GM12864 (cell line): ENCODE results near the gene GPC5.

ENCODE experiments used
- DNase-seq: peaks from one replicate; pipeline ENCODE4 v3.0.0-alpha.2; 2011; ENCODE audit warnings: low read depth
- H3K4me3 ChIP-seq: 2 replicates; pipeline ENCODE4 v1.5.1; 2011; ENCODE audit warnings: mild to moderate bottlenecking, low read depth, low read length, control low read depth
- TF ChIP-seq, protein P1 (sequence below): IDR thresholded peaks from 2 replicates; pipeline ENCODE4 v1.5.1; 2011; ENCODE audit warnings: low read depth, mild to moderate bottlenecking, moderate library complexity, low read length, control low read depth, inconsistent platforms; ENCODE audit errors: missing control alignments

GPC5 gene

GRCh38 chr13:91359631-91360030, 38.8 kb upstream of the GPC5 start:
- TF ChIP-seq, protein P1, sequence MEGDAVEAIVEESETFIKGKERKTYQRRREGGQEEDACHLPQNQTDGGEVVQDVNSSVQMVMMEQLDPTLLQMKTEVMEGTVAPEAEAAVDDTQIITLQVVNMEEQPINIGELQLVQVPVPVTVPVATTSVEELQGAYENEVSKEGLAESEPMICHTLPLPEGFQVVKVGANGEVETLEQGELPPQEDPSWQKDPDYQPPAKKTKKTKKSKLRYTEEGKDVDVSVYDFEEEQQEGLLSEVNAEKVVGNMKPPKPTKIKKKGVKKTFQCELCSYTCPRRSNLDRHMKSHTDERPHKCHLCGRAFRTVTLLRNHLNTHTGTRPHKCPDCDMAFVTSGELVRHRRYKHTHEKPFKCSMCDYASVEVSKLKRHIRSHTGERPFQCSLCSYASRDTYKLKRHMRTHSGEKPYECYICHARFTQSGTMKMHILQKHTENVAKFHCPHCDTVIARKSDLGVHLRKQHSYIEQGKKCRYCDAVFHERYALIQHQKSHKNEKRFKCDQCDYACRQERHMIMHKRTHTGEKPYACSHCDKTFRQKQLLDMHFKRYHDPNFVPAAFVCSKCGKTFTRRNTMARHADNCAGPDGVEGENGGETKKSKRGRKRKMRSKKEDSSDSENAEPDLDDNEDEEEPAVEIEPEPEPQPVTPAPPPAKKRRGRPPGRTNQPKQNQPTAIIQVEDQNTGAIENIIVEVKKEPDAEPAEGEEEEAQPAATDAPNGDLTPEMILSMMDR, result no peak
- DNase-seq, result no peak
- no peak overlapping the region for H3K4me3 ChIP-seq

DNA sequence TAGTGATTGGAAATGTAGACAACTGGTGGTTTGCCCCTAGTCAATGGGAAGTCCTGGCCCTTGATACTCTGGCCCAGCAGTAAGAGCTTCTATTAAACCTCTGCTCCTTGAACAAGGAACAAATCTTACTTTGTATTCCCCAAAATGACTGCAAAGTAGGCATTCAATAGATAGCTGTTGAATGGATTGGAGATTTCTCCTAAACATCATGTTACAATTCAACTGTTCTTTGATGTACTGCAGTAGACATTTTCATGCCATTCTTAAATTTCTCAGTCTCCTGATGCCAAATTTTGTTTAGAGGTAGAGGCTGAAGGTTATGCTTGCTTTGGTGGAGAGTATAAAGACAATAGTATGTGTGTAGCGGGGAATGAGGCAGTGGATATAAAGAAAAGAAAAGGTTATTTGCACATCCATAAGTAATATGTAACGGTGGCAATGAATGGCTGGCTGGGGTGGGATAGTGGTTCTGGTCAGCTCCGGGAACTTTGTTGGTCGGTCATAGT, 38.1 kb upstream of the GPC5 start:
- no peak overlapping the region for H3K4me3 ChIP-seq
- DNase-seq, result no peak
- TF ChIP-seq, protein P1, result no peak

DNA sequence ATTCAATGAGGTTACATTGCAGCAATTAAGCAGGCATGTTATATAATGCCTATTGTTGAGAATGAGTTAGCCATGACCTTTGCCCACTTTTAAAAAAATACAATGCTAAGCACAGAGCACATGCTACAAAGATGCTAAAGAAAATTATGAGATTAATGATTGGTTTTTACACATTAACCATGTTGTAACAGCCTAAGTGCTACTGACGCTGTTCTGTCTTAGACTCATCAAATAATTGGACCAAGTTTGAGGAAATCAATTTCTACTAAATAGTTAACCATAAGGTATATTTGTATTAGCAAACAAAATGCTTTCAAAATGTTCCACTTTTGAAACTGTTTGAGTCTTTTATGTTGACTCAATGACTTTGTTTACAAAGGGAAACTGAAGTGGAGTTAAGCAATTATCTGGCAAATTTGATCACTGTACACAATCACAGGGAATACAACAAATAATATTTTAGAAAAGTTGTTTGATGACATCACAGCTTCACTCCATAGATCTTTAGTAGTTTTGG, 36.6 kb upstream of the GPC5 start:
- TF ChIP-seq, protein P1, result no peak
- DNase-seq, result no peak
- no peak overlapping the region for H3K4me3 ChIP-seq

- H3K4me3 ChIP-seq, result no peak overlapping the region
- TF ChIP-seq, protein P1, result no peak
- no peak for DNase-seq
Observed at GRCh38 chr13:91362908-91363307, 35.5 kb upstream of the GPC5 start.

DNA sequence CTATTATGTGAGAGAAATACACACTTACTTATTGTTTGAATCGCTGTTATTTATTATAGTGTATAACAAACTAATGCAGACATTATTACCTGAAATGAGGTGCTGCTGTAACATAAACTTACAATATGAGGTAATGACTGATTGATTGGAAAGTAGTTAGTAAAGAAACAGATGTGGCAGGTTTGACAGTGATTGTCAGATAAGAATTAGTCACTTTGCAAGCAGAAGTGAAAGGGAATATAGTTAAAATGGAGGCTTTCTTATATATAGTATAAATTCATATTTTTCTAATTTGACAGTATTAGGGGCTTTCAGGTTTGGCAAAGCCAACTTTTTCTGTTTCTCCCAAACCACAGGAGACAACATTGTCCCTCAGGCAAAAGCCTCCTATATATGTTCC, 30.3 kb upstream of the GPC5 start:
- no peak overlapping the region for H3K4me3 ChIP-seq
- TF ChIP-seq, protein P1, result no peak
- DNase-seq, result no peak

DNA sequence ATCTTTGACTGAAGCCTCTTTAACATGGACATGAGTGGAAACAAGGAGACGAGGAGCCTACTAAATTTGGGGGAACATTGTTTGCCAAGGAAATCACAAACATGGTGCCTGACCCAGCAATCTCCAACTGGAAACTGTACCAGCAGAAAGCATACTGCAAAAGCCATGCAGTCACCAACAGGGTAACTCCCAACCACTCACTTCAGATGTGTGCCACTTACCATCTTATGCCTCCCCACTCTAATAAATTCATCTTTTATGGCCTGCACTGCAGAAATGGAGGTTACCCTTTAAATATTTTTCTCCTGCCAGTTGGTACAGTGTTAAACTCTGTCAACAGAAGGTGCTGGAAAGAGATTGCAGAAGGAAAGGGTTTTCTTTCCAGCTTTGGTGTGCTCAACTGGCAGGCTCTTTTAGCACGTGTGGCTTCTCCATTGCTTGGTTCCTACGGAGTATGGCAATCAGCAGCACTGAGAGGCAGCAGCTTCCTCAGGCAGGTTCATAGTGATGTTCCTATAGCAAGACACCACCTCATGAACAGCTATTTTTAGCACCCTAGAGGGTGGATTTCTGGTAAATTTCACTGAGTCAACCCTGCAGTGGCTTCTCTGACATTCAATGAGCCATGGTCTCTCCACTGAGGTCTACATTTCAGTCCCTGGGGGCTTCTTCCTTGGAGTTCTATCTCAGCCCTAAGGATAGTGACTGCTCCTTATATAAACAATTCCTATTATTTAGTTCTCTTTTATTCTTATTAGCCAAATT, 29.6 kb upstream of the GPC5 start:
- TF ChIP-seq, protein P1, result no peak
- no peak overlapping the region for H3K4me3 ChIP-seq
- DNase-seq, result no peak

- no peak for DNase-seq
- TF ChIP-seq, protein P1, result no peak
- H3K4me3 ChIP-seq, result no peak overlapping the region
Observed at GRCh38 chr13:91369441-91369831, 29.0 kb upstream of the GPC5 start.
